Activated CD4-positive, alpha-beta T cell treated with anti-CD3 and anti-CD28 coated beads for 48 hours (primary cell): ENCODE results near the gene HYAL4.

Experiments
- DNase-seq: peaks from one replicate; pipeline ENCODE4 v3.0.0-alpha.2; 2020

HYAL4 gene

DNA sequence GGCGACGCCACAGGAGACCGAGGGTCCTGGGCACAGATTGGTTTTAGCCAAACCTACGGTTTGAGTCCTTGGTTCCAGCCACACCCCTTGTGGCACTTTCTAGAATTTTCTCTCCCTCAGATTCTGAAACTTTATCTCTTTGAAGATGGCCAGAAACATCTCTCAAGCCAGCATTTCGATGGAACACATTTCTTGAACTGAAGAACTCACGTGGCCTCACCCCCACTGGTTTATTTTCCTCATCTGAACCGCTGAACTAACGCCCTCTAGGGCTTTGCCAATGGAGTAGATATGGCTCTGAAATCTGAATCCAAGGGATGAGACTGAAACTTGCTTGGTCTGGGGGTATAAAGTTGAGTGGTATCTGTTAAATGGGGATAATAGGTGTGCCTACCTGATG is 73.3 kb downstream of the HYAL4 start:
- no peak for DNase-seq

DNA sequence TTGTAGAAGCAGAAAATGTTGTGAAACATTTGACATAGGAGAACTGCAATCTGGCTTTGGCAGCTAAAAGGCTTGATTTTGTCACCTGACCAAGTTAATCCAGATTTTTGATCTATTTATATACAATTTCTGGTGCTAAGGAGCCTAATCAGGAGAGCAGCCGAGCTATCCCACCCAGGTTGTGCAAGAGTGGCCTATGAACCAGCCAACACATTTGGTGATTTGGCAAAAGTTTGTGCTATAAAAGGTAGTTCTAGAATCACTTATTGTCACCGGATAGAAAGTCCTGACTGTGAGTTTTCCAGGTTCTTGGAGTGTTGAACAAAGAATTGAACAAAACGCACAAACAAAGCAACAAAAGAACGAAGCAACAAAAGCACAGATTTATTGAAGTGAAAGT is 78.6 kb downstream of the HYAL4 start:
- DNase-seq: no peak

DNA sequence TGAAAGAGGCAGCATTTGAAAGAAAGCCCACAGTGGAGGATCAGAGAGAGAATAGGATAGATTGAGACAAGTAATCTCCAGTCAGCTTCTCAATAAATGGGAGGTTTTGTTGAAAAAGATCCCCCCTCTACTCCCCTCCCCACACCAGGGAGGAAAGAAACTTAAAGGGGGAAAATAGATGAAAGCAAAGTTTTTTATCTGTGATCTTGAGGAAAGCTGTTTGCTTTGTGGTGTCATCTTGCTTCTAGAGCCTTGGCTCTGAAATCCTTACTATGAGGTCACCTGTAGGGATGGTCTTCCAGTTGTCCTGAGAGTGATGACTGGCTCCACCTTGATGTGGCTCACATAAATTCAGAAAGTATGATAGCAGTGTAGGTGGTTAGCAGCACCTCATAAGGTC is 80.0 kb downstream of the HYAL4 start, which contains the start of gene SPAM1:
Gene SPAM1 (plus strand): TSS at position 301 of the 400 bp plus-strand sequence. CDS start 28,330 bp downstream, outside the sequence.
- DNase-seq: no peak
